GM19238 (cell line): ENCODE measurements around the gene PSMA8.
"Not testable (repeated sequence)": the region's sequence is repeated elsewhere in the genome, so short reads cannot be mapped to it uniquely, and the experiment has no call there.

ENCODE experiments used
- DNase-seq: peaks from one replicate; pipeline ENCODE4 v3.0.0; 2011; ENCODE audit warnings: low spot score; ENCODE audit not compliant: insufficient read length

The PSMA8 gene

GRCh38 chr18:26230497-26230896 is 96.8 kb downstream of the PSMA8 start:
- no peak for DNase-seq

GRCh38 chr18:26233208-26233607 is 99.5 kb downstream of the PSMA8 start:
- no peak for DNase-seq

DNA sequence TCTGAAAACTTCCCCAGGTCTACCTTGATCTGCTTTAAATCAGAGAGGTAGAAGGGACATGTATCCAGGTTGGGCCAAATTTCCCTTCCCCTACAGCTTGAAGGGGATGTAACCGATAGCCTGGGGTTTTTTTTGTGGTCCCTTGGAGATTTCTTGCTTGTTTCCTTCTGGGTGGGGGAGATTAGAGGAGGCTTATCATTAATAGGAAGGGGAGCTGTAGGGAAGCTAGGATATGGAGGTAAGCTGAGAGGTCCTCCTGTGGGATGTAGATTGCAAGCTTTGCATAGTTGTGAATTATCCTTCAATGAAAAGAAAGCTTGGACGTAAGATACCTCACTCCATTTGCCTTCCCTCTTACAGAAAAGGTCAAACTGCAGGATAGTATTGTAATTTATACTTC is 103.7 kb downstream of the PSMA8 start:
- DNase-seq: not testable (repeated sequence)

- DNase-seq: not testable (repeated sequence)
Measured at GRCh38 chr18:26238718-26239117, 105.0 kb downstream of the PSMA8 start.

- DNase-seq: not testable (repeated sequence)
Measured at GRCh38 chr18:26242392-26242791, 108.7 kb downstream of the PSMA8 start.
